ENCODE measurements around the gene STUM.

The STUM gene

GRCh38 chr1:226533220-226533619 lies 15.3 kb upstream of the STUM start:
- DNase-seq (ENCODE audit: low read depth in 2 of 2), result no peak

GRCh38 chr1:226534098-226534497 lies 14.5 kb upstream of the STUM start:
- no peak for DNase-seq (ENCODE audit: low read depth in 2 of 2)

GRCh38 chr1:226534645-226535044 lies 13.9 kb upstream of the STUM start:
- no peak for DNase-seq (ENCODE audit: low read depth in 2 of 2)

GRCh38 chr1:226535666-226536065 lies 12.9 kb upstream of the STUM start:
- no peak for DNase-seq (ENCODE audit: low read depth in 2 of 2)

GRCh38 chr1:226541231-226541630 lies 7.3 kb upstream of the STUM start:
- no peak for DNase-seq (ENCODE audit: low read depth in 2 of 2)

GRCh38 chr1:226541631-226542622 lies 6.6 kb upstream of the STUM start:
- no peak for DNase-seq (ENCODE audit: low read depth in 2 of 2)

- no peak for DNase-seq (ENCODE audit: low read depth in 2 of 2)
These were observed 5.9 kb upstream of the STUM start for GRCh38 chr1:226542623-226543103.

GRCh38 chr1:226545836-226546596 lies 2.5 kb upstream of the STUM start:
- no peak for DNase-seq (ENCODE audit: low read depth in 2 of 2)

- no peak for DNase-seq (ENCODE audit: low read depth in 2 of 2)
These were observed 1.6 kb upstream of the STUM start for GRCh38 chr1:226546926-226547325.

GRCh38 chr1:226547754-226548191 lies 791 bp upstream of the STUM start:
- DNase-seq (ENCODE audit: low read depth in 2 of 2), result peak in 1 of 2 donors; percentile 45

GRCh38 chr1:226549094-226549936 lies 751 bp downstream of the STUM start:
- DNase-seq (ENCODE audit: low read depth in 2 of 2), result no peak

- no peak for DNase-seq (ENCODE audit: low read depth in 2 of 2)
These were observed 1.5 kb downstream of the STUM start for GRCh38 chr1:226549937-226550671.

GRCh38 chr1:226550672-226551041 lies 2.1 kb downstream of the STUM start:
- no peak for DNase-seq (ENCODE audit: low read depth in 2 of 2)

GRCh38 chr1:226551299-226551698 lies 2.7 kb downstream of the STUM start:
- DNase-seq (ENCODE audit: low read depth in 2 of 2), result no peak

GRCh38 chr1:226552061-226552460 lies 3.5 kb downstream of the STUM start:
- DNase-seq (ENCODE audit: low read depth in 2 of 2), result no peak

GRCh38 chr1:226553266-226553923 lies 4.8 kb downstream of the STUM start:
- DNase-seq (ENCODE audit: low read depth in 2 of 2), result no peak

GRCh38 chr1:226553924-226554282 lies 5.3 kb downstream of the STUM start:
- no peak for DNase-seq (ENCODE audit: low read depth in 2 of 2)

- DNase-seq (ENCODE audit: low read depth in 2 of 2), result no peak
These were observed 6.5 kb downstream of the STUM start for GRCh38 chr1:226555092-226555491.

GRCh38 chr1:226557424-226557823 lies 8.9 kb downstream of the STUM start:
- DNase-seq (ENCODE audit: low read depth in 2 of 2), result no peak

GRCh38 chr1:226558036-226558650 lies 9.6 kb downstream of the STUM start:
- no peak for DNase-seq (ENCODE audit: low read depth in 2 of 2)

Measured in stimulated activated CD8-positive, alpha-beta memory T cell treated with anti-CD3 and anti-CD28 coated beads, Interleukin-2, amount 100 ng/mL, for 48 hours (primary cell).